HuH-7.5 (cell line): ENCODE measurements around the gene DGKD.
"Not testable (repeated sequence)": the region's sequence is repeated elsewhere in the genome, so short reads cannot be mapped to it uniquely, and the experiment has no call there.

Experiments
- DNase-seq: peaks from one replicate; pipeline ENCODE4 v3.0.0; 2011; ENCODE audit warnings: low spot score

The DGKD gene

DNA sequence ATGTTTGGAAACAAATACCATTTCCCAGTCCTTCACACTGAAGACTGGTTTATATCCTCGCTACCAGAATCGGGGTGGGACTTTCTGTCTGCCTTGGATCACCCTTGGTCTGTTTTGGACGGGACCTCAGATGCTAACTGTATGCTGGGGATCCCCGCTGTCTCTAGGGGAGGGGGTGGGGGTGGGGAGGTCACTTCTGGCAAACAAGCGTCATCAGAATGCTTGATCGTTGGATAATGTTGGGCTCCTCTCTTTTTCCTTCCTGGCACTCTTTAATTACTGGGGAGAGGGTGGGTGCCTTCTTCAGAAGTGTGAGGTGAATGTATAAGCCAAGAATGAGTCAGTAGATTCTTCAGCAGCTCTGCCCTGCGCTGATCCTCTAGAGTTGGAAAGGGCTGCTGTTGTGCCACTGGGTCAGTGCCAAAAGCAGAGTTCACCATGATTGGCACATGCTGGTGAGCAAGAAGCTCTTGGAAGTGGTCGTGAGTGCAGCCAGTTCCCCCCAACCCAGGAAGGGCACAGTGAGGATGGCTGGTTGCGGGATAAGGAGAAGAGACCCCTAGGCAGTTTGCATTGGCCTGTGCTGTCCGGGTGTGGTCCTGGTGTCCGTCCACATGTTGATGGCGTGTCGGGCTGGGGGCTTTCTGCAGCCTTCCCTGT lies 32.2 kb downstream of the DGKD start:
- DNase-seq, result no peak

DNA sequence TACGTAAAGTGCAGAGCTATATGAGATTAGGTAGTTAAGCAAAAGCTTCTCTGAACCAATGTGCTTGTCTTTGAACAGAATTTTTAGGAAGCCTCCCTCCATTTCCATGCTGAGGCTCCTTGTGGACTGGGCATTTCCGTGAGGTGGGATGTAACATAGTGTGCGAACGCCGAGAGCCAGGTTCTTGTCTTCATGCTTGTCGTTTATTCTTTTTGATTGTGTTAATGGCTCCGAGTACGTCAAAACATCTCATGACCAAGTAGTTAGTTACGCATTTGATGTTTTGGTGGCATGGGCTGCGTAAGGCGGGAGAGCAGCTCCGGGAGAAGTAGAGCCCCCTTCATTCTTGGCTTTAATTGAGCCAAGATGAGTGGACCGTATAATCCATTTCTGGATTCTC lies 32.9 kb downstream of the DGKD start:
- DNase-seq, result no peak

DNA sequence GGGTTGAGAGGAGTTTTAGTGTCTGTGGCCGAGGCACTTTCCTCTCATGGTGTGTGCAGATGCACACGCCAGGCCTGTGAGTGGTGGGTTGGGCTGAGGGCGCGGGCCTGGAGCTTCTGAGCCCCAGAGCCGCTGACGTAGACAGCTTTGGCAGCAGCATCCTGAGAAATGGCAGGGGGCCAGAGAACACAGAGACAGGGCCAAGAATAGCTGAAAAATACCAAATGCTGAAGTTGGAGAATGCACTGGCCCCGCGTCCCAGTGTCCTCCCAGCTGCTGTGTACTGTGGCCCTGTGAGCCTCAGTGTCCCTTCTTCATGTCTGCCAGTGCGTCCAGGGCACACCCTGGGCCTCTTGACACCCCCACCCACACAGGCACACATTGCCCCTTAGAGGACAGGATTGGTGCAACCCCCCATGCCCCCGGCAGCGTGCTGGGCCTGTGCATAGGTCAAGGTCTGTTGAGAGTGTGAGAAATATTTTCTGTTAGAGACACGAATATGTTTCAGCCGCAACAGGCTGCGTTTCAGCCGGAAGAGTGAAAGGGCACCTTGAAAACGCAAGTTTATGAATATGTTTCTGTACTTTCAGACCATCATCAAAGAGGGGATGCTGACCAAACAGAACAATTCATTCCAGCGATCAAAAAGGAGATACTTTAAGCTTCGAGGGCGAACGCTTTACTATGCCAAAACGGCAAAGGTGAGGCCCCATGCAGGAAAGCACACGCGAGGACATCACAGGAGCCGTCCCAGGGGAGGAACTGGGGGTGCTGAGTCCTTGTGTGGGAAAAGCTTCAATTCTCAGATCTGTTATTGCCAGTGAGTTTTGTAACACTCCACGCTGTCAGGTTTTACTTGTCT lies 33.6 kb downstream of the DGKD start:
- no peak for DNase-seq

DNA sequence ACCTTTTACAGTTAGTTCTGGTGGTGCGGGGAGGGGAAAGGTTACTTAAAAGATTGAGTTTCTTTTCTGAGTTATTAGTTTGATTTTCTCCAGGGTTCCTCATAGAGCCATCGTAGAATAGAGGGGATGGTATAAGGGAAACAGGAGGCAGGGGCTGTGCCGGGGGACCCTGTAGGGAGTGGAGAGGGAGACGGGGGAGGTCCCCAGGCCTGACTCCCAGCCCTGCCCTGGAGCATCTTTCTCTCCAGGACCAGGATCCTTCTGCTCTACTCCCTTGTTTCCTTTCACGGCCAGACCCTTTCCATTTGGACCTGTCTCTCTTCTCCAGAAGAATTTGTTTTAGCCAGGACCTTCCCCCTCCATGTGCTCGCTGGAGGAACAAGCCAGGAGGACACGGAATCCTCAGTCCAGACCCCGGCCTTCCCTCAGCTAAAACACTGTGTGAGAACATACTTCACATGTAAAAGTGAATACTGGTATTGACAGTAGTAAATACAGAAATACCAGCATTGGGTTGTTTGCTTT lies 35.4 kb downstream of the DGKD start:
- DNase-seq, result no peak

DNA sequence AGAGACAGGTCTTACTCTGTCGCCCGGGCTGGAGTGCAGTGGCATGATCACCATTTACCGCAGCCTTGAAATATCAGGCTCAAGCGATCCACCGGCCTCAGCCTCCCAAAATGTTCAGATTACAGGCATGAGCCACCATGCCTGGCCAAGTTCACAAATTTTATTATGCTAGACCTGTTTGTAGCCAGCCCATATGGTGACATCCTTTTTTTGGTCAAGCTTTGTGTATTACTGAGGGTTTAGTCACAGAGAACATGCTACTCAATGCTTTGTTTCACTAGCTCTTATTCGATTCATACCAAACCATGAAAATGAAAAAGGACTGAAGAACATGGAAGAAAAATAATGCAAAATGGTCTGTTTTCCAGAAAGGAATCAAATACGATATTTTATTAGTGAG lies 41.4 kb downstream of the DGKD start:
- DNase-seq, result no peak

DNA sequence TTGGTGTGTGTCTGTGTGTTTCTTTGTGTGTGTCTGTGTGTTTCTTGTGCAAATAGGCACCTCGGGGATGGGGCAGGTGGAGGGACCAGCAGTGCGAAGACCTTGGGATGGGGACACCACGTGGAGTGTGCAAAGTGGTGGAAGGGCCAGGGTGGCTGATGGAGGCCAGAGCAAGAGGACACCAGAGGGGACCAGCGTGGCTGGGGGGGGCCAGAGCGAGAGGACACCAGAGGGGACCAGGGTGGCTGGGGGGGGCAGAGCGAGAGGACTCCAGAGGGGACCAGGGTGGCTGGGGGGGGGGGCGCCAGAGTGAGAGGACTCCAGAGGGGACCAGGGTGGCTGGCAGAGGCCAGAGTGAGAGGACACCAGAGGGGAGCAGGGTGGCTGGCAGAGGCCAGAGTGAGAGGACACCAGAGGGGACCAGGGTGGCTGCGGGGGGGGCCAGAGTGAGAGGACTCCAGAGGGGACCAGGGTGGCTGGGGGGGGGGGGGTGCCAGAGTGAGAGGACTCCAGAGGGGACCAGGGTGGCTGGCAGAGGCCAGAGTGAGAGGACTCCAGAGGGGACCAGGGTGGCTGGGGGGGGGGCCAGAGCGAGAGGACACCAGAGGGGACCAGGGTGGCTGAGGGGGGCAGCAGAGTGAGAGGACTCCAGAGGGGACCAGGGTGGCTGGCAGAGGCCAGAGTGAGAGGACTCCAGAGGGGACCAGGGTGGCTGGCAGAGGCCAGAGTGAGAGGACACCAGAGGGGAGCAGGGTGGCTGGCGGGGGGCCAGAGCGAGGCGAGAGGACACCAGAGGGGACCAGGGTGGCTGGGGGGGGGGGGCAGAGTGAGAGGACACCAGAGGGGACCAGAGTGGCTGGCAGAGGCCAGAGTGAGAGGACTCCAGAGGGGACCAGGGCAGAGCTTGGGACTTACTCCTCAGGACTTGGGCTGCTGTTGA lies 42.7 kb downstream of the DGKD start:
- not testable (repeated sequence) for DNase-seq

DNA sequence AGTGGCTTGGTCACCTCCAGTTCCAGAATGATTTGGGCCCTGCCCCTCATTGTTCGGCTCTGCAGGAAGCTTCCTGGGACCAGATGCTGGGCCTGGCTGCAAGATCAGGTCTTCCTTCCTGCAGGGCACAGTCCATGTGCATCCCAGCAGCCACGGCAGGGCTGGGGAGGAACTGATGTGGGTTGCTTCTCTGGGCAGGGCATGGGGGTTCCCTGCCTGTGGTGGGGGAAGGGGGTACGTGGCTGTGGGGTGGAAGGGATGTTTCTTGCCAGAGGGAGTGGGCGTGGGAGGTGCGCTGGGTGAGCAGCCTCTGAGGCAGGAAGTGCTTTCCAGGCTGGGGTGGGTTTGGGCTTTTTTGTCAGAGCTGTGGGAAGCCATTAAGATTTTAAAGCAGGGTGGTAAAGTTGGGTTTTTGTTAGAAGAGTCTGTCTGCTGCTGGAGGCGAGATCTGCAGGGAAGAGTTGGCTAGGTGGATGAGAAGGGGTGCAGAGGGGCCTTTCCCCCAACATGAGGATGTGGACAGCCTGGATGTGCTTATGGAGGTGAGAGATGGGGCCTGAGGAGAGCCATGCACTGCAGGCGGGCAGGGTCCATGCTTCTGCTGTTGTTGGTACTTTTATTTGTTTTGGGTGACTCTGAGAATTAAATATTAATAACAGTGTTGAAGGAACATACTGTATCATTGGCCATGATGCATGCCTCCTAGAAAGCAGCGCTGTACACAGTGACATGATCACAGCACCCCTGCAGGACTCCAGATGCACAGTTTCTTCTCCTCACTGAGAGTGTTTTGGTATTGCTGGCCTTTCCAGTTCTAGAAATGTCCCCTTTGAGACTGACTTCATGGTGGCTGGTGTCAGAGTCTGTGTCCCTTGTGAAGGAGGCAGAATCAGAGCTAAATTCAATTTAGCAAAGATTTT lies 45.3 kb downstream of the DGKD start:
- DNase-seq, result no peak

DNA sequence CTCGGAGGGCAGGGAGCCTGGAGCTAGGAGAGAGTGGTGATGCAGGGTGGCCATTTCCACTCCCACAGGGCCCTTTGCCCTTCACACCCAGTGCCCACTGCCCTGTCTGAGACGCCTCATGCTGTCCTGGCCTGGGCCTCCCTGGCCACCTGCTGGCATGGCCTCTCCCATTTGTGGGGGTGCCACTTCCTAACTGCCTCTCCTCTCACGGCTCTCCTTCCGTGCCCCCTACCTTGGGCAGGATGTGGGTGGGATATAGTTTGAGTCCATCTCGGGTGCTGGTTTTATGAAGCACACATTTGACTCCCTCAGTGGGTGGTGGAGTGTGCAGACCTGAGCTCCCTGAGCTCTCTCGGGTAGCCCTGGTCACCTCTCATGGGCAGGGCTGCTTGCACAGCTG lies 46.0 kb downstream of the DGKD start:
- no peak for DNase-seq

DNA sequence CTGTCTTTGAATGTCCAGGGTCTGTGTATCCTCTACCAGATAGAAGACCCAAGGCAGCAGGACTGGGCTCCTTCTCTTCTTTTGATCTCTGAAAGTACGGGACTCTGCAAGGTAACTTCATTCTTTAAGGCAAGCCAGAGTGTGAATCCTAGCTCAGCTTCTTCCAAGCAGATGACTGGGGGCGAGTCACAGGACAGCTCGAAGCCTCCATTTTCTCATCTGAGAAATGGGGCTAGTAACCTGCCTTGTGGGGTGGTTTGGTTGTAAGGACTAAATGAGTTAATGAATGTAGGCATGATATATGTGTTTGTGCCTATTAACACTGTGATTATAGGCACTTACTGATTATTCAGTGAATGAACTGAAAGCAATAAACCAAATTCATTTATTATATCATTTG lies 46.7 kb downstream of the DGKD start:
- DNase-seq, result no peak

DNA sequence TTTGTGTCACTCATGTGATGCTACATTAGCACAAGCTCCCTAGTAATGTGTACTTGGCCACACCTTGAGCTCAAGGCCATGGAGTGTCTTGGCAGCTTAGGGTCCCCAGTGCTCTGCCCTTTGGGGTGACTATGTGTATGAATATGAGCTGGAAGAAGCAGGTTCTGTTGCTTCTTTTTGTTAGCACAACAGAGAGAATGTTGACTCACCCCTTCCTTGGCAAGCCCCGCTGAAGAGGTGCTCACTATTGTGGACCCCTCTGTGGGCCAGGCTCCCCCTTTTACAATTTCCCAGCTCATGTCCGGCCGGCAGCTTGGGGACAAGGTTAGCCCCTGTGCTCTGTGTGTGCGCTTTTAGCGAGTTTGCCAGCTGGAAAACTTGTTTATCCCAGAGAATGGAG lies 48.1 kb downstream of the DGKD start:
- DNase-seq, result no peak

DNA sequence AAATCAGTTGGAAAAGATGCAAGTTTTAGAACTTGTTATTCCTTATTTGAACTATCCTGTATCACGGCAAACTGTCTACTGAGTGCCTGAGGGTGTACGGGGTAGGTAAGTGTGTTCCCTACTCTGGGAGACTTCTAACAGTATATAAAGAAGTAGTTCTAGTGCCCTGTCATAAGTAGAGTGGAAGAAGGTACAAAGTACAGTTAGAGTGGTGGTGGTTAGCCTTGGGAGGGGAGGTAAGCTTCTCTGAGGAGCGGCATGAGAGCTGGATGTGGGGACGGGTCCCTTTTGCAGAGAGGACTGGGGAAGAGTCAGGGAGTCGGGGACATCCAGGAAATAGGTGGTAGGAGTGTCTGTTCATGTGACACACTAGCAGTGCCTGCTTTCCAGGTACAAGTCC lies 48.5 kb downstream of the DGKD start:
- no peak for DNase-seq

DNA sequence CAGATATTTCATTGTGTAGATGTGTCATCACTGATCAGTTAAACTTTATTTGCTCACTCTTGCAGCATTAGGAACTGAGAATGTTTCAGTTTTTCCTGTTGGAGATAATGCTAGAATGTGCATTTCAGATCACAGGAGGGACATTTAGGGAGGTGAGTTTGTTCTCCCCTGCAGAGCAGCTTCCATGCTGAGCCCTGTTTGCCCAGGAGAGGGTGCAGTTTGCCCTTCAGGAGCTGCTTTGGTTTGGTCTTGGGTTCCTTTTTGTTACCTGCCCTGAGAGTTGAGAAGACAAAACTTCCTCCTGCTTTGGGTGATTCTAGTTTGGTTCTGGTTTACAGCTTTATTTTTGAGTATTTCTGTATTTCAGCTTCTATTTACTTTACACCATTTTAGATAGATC lies 49.9 kb downstream of the DGKD start:
- DNase-seq, result peak; percentile 49

DNA sequence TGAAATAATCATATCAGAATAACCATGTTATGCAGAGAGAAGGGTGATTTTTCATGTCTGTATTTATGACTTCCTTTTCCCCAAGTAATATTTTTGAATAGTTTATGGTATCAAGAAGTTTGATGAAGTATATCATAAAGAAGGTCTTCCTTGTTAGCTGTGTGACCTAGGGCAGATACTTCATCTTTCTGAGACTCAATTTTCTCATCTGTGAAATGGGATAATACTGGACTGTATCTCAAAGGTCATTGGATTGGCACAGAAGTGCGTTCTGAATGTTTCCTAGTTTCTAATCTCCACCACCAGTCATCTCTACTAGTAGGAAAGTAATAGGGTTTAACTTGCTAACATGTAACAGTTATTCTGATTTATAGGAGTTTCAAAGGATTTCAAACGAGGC lies 52.6 kb downstream of the DGKD start:
- no peak for DNase-seq

DNA sequence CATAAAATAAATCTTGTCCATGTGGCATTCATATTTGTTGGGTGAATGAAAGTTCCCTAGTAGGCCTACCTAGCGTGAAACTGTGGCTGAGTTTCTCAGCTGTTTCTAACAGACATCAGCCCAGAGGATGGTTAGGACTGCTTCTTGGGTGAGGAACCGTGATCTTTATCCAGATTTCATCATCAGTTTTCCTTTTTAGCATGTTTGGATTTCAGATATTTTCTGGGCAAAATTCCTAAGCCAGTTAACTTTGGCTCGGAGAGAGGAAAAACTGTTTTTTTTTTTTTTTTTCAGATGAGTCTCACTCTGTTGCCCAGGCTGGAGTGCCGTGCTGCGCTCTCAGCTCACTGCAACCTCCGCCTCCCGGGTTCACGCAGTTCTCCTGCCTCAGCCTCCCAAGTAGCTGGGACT lies 53.5 kb downstream of the DGKD start:
- DNase-seq, result no peak

DNA sequence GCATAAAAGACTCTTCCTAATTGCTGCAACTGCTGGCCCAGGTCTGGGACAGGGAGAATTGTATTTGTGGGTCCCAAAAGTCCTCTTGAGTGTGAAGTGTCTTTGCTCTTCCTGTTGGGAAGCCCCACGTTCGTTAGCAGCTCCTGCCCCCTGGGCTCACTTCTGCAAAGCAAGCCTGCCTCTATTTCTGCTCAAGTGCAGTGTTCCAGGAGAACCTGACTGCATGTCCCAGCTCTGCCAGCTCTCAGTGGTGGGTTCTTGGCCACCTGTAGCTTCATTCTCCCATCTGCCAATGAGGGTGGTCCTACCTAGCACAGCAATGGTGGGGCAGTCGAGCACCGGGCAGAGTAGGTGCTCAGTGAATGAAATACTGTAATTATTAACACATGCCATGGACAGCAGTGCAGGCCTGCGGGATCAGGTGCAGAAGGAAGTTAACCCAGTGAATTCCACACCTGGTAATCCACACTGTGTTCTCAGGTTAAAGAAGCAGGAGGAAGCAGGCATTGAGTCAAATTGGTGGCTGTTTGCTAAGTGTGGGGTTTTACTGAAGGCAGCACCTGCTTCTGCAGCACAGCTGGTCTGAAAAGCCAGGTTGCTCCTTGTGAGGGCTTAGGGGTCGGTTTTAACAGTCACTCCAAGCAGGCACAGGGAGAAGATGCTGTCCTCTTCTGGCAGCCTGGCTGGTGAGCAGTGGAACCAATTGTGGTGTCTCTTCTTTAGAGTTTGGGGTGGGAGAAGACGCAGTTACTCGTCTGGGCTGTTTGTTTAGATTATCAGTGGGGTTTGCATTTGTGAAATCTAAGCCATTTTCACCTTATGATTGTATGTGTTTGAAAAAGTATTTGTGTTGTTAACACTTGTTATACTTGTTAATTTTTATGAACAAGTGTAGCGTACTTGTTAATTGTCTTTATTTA lies 54.3 kb downstream of the DGKD start:
- no peak for DNase-seq

DNA sequence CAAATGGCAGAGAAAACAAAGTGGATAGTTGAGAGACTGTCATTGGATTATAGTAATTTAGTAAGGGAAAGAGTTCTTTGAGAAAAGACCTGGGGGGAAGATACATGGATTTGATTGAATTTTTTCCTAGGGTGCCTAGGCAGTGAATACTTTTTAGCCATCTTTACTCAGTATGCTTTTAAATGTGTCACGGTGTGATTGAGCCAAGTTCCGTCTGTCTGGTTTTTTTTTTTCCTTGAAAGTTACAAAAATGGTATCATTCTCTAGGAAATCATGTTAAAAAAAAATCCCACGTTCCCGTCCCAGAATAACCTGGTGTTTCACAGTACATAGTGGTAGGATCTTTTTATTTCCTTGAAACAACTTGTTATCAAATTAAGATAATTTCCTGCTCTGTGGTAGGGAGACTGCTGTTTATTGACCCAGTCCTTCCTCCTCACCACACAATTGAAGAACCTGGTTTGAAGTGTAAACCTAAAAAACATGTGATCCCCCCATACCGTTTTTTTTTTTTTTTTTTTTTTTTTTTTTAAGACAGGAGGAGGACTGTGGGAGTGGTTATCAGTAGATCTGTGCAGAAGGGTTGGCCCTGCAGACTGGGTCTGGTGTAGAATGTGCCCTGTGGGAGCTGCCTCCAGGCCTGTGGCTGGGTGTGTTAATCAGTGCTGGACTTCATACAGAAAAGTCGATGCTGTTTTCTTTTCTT lies 55.1 kb downstream of the DGKD start:
- no peak for DNase-seq

DNA sequence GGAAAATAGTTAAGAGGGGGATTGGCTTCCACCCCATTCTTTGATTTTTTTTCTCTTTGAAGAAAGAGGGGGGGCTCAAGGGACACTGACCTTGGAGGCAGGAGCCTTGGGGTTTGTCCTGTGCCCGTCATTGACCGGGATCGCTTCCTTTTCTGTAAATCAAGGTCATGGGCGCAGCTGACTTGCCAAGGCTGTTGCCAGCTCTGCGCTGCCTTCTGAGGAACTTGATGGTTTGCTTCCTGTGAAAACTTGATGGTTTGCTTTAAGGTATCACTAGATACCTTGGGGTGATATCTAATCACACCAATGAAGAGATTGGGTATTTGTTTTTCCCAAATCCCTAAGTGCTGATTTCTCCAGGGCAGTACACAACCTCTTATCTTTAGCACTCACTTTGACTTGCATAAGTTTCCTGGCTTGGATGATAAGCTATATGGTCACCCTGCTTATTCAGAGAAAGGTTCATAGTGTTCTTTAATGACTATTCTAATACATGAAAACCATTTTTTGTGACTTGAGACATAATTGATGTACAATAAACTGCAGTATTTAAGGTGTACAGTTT lies 56.0 kb downstream of the DGKD start:
- DNase-seq, result no peak

DNA sequence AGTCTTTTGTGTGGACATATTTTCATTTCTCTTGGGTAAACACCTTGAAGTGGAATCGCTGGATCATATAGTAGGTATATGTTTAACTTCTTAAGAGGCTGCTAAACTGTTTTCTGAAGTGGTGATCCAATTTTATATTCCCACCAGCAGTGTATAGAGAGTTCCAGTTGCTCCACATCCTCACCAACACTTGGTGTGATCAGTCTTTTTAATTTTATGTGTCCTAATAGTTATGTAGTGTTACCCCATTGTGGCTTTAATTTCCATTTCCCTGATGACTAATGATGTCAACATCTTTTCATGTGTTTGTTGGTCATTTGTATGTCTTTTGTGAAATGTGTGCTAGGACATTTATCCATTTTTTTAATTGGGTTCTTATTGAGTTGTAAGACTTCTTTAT lies 56.9 kb downstream of the DGKD start:
- DNase-seq, result no peak

DNA sequence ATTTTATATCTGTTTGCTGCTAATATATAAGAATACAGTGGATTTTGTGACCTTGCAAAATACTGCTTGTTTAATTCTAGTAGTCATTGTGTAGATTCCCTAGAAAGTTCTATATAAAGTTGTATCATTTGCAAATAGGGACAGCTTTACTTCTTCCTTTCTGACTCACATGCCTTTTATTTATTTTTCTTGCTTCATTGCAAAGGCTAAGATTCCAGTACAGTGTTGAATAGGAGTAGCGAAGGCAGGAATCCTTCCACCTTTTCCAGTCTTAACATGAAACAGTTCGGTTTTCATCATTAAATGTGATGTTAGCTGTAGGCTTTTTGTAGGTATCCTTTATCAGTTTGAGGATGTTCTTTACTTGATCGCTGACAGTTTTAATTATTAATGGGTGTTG lies 58.1 kb downstream of the DGKD start:
- DNase-seq, result no peak
